ENCODE data around the gene ABCA5.

Gene ABCA5

GRCh38 chr17:69320908-69321238 lies 6.1 kb downstream of the ABCA5 start:
- H3K27ac ChIP-seq (ENCODE audit: low read length), result no peak overlapping the region
- no peak overlapping the region for H3K4me3 ChIP-seq (ENCODE audit: low read length)
- H3K36me3 ChIP-seq (replicated peaks; ENCODE audit: low read depth, low read length), result no peaks in the 10 kb centered on the region
- H3K9me3 ChIP-seq (ENCODE audit: insufficient read depth, low read length), result no peaks in the 10 kb centered on the region
- H3K27me3 ChIP-seq (ENCODE audit: low read depth, low read length), result no peaks in the 10 kb centered on the region
- H3K4me1 ChIP-seq (ENCODE audit: low read length), result peaks cover 5% of the 10 kb centered on the region
- no peak for TF ChIP-seq CTCF (IDR thresholded peaks at IDR 0.05; ENCODE audit: low read depth, low read length)
- TF ChIP-seq EZH2phosphoT487 (IDR thresholded peaks at IDR 0.05; ENCODE audit: low read depth), result no peak
- no peak overlapping the region for H3K4me2 ChIP-seq (ENCODE audit: low read length)
- H4K20me1 ChIP-seq (ENCODE audit: insufficient read depth, low read length), result no peaks in the 10 kb centered on the region
- no peak overlapping the region for H2AFZ ChIP-seq (ENCODE audit: low read depth, low read length)
- no peak overlapping the region for H3K9ac ChIP-seq (ENCODE audit: low read length)
- H3K79me2 ChIP-seq (ENCODE audit: low read length), result 0 out of 2 replicates have a peak, but pooled peaks cover 1% of the 10 kb centered on the region

- Histone ChIP-seq H3K9me3 (ENCODE audit: insufficient read depth, low read length) (no peaks in the 10 kb centered on the region), H4K20me1 (ENCODE audit: insufficient read depth, low read length) (no peaks in the 10 kb centered on the region), H3K4me2 (ENCODE audit: low read length) (no peak overlapping the region), H3K36me3 (replicated peaks; ENCODE audit: low read depth, low read length) (no peaks in the 10 kb centered on the region), H3K9ac (ENCODE audit: low read length) (no peak overlapping the region), H3K4me1 (ENCODE audit: low read length) (no peaks in the 10 kb centered on the region), H3K4me3 (ENCODE audit: low read length) (no peak overlapping the region), H3K27ac (ENCODE audit: low read length) (no peak overlapping the region), H3K27me3 (ENCODE audit: low read depth, low read length) (no peaks in the 10 kb centered on the region), H3K79me2 (ENCODE audit: low read length) (no peaks in the 10 kb centered on the region), H2AFZ (ENCODE audit: low read depth, low read length) (no peak overlapping the region)
- TF ChIP-seq EZH2phosphoT487 (IDR thresholded peaks at IDR 0.05; ENCODE audit: low read depth) (no peak), CTCF (IDR thresholded peaks at IDR 0.05; ENCODE audit: low read depth, low read length) (no peak)
Measured at GRCh38 chr17:69320210-69320907, 6.6 kb downstream of the ABCA5 start.

- H3K4me2 ChIP-seq (ENCODE audit: low read length), result no peak overlapping the region
- H3K9ac ChIP-seq (ENCODE audit: low read length), result no peak overlapping the region
- no peaks in the 10 kb centered on the region for H3K79me2 ChIP-seq (ENCODE audit: low read length)
- no peaks in the 10 kb centered on the region for H3K9me3 ChIP-seq (ENCODE audit: insufficient read depth, low read length)
- TF ChIP-seq EZH2phosphoT487 (IDR thresholded peaks at IDR 0.05; ENCODE audit: low read depth), result no peak
- TF ChIP-seq CTCF (IDR thresholded peaks at IDR 0.05; ENCODE audit: low read depth, low read length), result no peak
- H4K20me1 ChIP-seq (ENCODE audit: insufficient read depth, low read length), result no peaks in the 10 kb centered on the region
- H3K36me3 ChIP-seq (replicated peaks; ENCODE audit: low read depth, low read length), result no peaks in the 10 kb centered on the region
- H3K27me3 ChIP-seq (ENCODE audit: low read depth, low read length), result no peaks in the 10 kb centered on the region
- H3K4me3 ChIP-seq (ENCODE audit: low read length), result no peak overlapping the region
- H3K27ac ChIP-seq (ENCODE audit: low read length), result no peak overlapping the region
- H3K4me1 ChIP-seq (ENCODE audit: low read length), result no peaks in the 10 kb centered on the region
- H2AFZ ChIP-seq (ENCODE audit: low read depth, low read length), result no peak overlapping the region
Measured at GRCh38 chr17:69317625-69318024, 9.3 kb downstream of the ABCA5 start.

GRCh38 chr17:69314246-69315065 lies 12.5 kb downstream of the ABCA5 start:
- no peak overlapping the region for H3K4me3 ChIP-seq (ENCODE audit: low read length)
- H2AFZ ChIP-seq (ENCODE audit: low read depth, low read length), result no peak overlapping the region
- H3K4me2 ChIP-seq (ENCODE audit: low read length), result no peak overlapping the region
- H3K4me1 ChIP-seq (ENCODE audit: low read length), result no peaks in the 10 kb centered on the region
- TF ChIP-seq CTCF (IDR thresholded peaks at IDR 0.05; ENCODE audit: low read depth, low read length) (no peak), EZH2phosphoT487 (IDR thresholded peaks at IDR 0.05; ENCODE audit: low read depth) (no peak)
- H3K9me3 ChIP-seq (ENCODE audit: insufficient read depth, low read length), result no peaks in the 10 kb centered on the region
- H3K27me3 ChIP-seq (ENCODE audit: low read depth, low read length), result no peaks in the 10 kb centered on the region
- H3K79me2 ChIP-seq (ENCODE audit: low read length), result no peaks in the 10 kb centered on the region
- no peak overlapping the region for H3K9ac ChIP-seq (ENCODE audit: low read length)
- H3K27ac ChIP-seq (ENCODE audit: low read length), result no peak overlapping the region
- no peaks in the 10 kb centered on the region for H3K36me3 ChIP-seq (replicated peaks; ENCODE audit: low read depth, low read length)
- no peaks in the 10 kb centered on the region for H4K20me1 ChIP-seq (ENCODE audit: insufficient read depth, low read length)
